OCI-LY1 (cell line): Measurements from ENCODE around the gene BRD2.

Experiments used
- EZH2 ChIP-seq: fragments of 200-600 bp; sonication (generic), shearing (Covaris generic); IDR thresholded peaks from 2 replicates; pipeline ENCODE4 v1.8.0; 2017; ENCODE audit warnings: borderline replicate concordance, mixed run types, mild to moderate bottlenecking, antibody characterized with exemption, low read length, moderate library complexity, mixed read lengths
- TF ChIP-seq, protein P1 (sequence below): fragments of 200-600 bp; sonication (generic), shearing (Covaris generic); IDR thresholded peaks from 2 replicates; pipeline ENCODE4 v1.5.1; 2017; ENCODE audit warnings: mild to moderate bottlenecking, antibody characterized with exemption, low read length, moderate library complexity, mixed read lengths

DNA sequence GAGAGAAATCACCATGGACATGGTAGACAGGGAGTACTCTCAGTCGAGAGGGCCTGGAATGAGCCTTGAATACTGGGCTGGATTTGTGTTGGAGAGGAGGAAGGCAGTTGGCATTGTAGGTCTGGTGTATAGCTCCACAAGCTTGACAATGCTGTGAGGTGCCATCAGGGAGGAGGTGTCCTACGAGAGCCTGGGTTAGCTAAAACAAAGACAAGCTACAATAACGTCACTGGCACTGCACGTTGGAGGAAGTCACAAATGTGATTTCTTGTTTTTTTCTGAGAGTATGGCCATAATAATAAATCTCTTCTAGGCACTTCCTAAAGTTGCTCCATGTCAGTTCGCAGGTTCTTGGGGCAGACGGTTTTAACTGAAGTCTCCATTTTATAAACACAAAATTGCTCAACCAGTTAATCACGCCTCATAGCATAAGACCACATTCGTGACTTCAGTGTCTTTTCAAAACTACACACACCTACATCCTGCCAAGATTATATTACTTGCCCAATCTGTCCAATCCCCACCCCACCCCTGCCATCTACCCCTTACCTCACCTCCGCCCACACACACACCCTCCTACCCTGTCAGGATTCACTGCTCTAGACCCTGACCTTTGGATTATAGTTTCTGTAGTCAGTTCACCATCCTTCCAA, 23.2 kb upstream of the BRD2 start:
- TF ChIP-seq, protein P1, sequence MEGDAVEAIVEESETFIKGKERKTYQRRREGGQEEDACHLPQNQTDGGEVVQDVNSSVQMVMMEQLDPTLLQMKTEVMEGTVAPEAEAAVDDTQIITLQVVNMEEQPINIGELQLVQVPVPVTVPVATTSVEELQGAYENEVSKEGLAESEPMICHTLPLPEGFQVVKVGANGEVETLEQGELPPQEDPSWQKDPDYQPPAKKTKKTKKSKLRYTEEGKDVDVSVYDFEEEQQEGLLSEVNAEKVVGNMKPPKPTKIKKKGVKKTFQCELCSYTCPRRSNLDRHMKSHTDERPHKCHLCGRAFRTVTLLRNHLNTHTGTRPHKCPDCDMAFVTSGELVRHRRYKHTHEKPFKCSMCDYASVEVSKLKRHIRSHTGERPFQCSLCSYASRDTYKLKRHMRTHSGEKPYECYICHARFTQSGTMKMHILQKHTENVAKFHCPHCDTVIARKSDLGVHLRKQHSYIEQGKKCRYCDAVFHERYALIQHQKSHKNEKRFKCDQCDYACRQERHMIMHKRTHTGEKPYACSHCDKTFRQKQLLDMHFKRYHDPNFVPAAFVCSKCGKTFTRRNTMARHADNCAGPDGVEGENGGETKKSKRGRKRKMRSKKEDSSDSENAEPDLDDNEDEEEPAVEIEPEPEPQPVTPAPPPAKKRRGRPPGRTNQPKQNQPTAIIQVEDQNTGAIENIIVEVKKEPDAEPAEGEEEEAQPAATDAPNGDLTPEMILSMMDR = no peak
- TF ChIP-seq EZH2 = no peak
